Epithelial cell of prostate (primary cell): ENCODE results near the gene GJC2.

Experiments
- DNase-seq: peaks from one replicate; pipeline ENCODE4 v3.0.0-alpha.2; 2011; ENCODE audit warnings: low read depth, low spot score
- H3K27ac ChIP-seq: fragments of 450-650 bp; 2 replicates; pipeline ENCODE4 v1.5.1; 2017; ENCODE audit warnings: mild to moderate bottlenecking

Gene GJC2

GRCh38 chr1:228208831-228209551 is 59.3 kb downstream of the GJC2 start:
- no peak for DNase-seq
- H3K27ac ChIP-seq = no peak overlapping the region
